Loucy (cell line): ENCODE results near the gene CPED1.

ENCODE experiments used
- CTCF ChIP-seq: fragments of 200-600 bp; sonication (generic); conservative IDR thresholded peaks from 2 replicates; pipeline ENCODE4 v1.5.1; 2014; ENCODE audit warnings: mild to moderate bottlenecking, antibody characterized with exemption, low read length
- EZH2phosphoT487 ChIP-seq: fragments of 200-600 bp; IDR thresholded peaks from 2 replicates; pipeline ENCODE4 v1.6.1; 2018; ENCODE audit warnings: antibody characterized with exemption, mild to moderate bottlenecking, moderate library complexity, borderline replicate concordance

- TF ChIP-seq CTCF, result no peak
- TF ChIP-seq EZH2phosphoT487, result no peak
Observed at GRCh38 chr7:121313793-121314676, 325.5 kb downstream of the CPED1 start.
